Neural progenitor cell (in vitro differentiated cells): ENCODE measurements around the gene SLC17A7.

Experiments used
- CTCF ChIP-seq: fragments of 200-600 bp; sonication (generic); IDR thresholded peaks from 2 replicates; pipeline ENCODE4 v1.5.1; 2017; ENCODE audit warnings: antibody characterized with exemption, mild to moderate bottlenecking
- EZH2 ChIP-seq: fragments of 200-600 bp; sonication (generic); IDR thresholded peaks from 2 replicates; pipeline ENCODE4 v1.6.1; 2017; ENCODE audit warnings: antibody characterized with exemption, mild to moderate bottlenecking, moderate library complexity

- TF ChIP-seq CTCF (no peak), EZH2 (no peak)
These were observed 4.7 kb upstream of the SLC17A7 start for GRCh38 chr19:49445997-49446396.
